Measurements from ENCODE around the gene VPS50.

The VPS50 gene

GRCh38 chr7:93226310-93226709, 5.9 kb upstream of the VPS50 start, which contains the start of gene HEPACAM2:
Gene HEPACAM2 (minus strand): TSS chr7:93226469.
- TF ChIP-seq YY1 (IDR thresholded peaks at IDR 0.05; ENCODE audit: low read depth) (no peak), ZBTB7A (IDR thresholded peaks at IDR 0.05; ENCODE audit: low read depth) (no peak), TAF1 (IDR thresholded peaks at IDR 0.05; ENCODE audit: low read depth) (no peak), RAD21 (IDR thresholded peaks at IDR 0.05; ENCODE audit: low read depth) (no peak), TEAD4 (IDR thresholded peaks at IDR 0.05) (no peak), EP300 (IDR thresholded peaks at IDR 0.05; ENCODE audit: borderline replicate concordance) (no peak), CEBPB (IDR thresholded peaks at IDR 0.05) (no peak), FOXM1 (IDR thresholded peaks at IDR 0.05; ENCODE audit: borderline replicate concordance, low read depth) (no peak), CREB1 (IDR thresholded peaks at IDR 0.05; ENCODE audit: low read depth) (no peak), NFIC (IDR thresholded peaks at IDR 0.05) (no peak), TCF12 (IDR thresholded peaks at IDR 0.05; ENCODE audit: low read depth) (no peak), EGR1 (IDR thresholded peaks at IDR 0.05) (no peak)
- TF ChIP-seq, protein P1, sequence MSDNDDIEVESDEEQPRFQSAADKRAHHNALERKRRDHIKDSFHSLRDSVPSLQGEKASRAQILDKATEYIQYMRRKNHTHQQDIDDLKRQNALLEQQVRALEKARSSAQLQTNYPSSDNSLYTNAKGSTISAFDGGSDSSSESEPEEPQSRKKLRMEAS (IDR thresholded peaks at IDR 0.05) = no peak
- TF ChIP-seq, protein P2, sequence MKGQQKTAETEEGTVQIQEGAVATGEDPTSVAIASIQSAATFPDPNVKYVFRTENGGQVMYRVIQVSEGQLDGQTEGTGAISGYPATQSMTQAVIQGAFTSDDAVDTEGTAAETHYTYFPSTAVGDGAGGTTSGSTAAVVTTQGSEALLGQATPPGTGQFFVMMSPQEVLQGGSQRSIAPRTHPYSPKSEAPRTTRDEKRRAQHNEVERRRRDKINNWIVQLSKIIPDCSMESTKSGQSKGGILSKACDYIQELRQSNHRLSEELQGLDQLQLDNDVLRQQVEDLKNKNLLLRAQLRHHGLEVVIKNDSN (IDR thresholded peaks at IDR 0.05) = no peak
- TF ChIP-seq, protein P3, sequence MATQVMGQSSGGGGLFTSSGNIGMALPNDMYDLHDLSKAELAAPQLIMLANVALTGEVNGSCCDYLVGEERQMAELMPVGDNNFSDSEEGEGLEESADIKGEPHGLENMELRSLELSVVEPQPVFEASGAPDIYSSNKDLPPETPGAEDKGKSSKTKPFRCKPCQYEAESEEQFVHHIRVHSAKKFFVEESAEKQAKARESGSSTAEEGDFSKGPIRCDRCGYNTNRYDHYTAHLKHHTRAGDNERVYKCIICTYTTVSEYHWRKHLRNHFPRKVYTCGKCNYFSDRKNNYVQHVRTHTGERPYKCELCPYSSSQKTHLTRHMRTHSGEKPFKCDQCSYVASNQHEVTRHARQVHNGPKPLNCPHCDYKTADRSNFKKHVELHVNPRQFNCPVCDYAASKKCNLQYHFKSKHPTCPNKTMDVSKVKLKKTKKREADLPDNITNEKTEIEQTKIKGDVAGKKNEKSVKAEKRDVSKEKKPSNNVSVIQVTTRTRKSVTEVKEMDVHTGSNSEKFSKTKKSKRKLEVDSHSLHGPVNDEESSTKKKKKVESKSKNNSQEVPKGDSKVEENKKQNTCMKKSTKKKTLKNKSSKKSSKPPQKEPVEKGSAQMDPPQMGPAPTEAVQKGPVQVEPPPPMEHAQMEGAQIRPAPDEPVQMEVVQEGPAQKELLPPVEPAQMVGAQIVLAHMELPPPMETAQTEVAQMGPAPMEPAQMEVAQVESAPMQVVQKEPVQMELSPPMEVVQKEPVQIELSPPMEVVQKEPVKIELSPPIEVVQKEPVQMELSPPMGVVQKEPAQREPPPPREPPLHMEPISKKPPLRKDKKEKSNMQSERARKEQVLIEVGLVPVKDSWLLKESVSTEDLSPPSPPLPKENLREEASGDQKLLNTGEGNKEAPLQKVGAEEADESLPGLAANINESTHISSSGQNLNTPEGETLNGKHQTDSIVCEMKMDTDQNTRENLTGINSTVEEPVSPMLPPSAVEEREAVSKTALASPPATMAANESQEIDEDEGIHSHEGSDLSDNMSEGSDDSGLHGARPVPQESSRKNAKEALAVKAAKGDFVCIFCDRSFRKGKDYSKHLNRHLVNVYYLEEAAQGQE (IDR thresholded peaks at IDR 0.05; ENCODE audit: low read depth) = no peak

DNA sequence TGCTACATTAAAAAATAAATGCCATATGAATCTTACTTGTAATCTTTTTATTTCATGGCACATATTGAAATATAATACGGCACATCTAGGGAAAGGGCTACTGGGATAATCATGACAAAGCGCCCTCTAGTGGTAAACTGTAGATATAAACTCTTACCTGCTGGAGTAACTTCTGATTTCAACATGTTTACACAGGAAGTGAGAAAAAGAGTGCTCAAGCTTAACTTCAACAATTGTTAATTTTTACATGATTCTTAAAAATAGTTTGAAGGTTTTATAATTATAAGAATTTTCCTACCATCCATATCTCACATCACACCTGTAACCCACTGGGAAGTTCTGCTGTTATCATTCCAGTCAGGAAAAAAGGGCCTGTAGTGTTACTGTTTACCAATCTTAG, 3.9 kb upstream of the VPS50 start:
- TF ChIP-seq RAD21 (IDR thresholded peaks at IDR 0.05; ENCODE audit: low read depth) (peak; percentile 46; the same call in 1 of the 2 replicates), EP300 (IDR thresholded peaks at IDR 0.05; ENCODE audit: borderline replicate concordance) (no peak), TAF1 (IDR thresholded peaks at IDR 0.05; ENCODE audit: low read depth) (no peak), TEAD4 (IDR thresholded peaks at IDR 0.05) (no peak)

DNA sequence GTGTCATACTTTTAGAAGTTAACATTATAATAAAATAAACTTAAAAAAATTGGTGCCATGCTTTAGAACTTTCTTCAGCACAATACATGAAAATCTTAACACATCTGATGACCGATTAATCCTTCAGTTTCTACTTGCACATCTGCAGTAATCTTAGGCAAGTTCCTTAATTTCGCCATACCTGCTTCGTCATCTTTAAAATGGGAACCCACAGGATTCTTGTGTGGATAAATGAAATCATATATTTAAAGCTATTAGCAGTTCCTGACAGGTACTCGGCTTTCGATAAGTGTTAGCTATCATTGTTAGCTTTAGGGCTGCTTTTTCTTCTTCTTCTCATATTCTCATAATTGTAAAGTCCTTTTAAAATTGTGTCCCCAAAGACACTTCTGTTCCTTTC, 907 bp upstream of the VPS50 start:
- TF ChIP-seq TEAD4 (IDR thresholded peaks at IDR 0.05) (no peak), RAD21 (IDR thresholded peaks at IDR 0.05; ENCODE audit: low read depth) (no peak), TAF1 (IDR thresholded peaks at IDR 0.05; ENCODE audit: low read depth) (no peak), TCF12 (IDR thresholded peaks at IDR 0.05; ENCODE audit: low read depth) (no peak), ZBTB7A (IDR thresholded peaks at IDR 0.05; ENCODE audit: low read depth) (no peak)
- TF ChIP-seq, protein P1 (IDR thresholded peaks at IDR 0.05) = no peak

GRCh38 chr7:93232673-93233018, 480 bp downstream of the VPS50 start:
- no peak for TF ChIP-seq EP300 (IDR thresholded peaks at IDR 0.05; ENCODE audit: borderline replicate concordance)
- no peak for TF ChIP-seq FOXM1 (IDR thresholded peaks at IDR 0.05; ENCODE audit: borderline replicate concordance, low read depth)
- no peak for TF ChIP-seq TAF1 (IDR thresholded peaks at IDR 0.05; ENCODE audit: low read depth)
- no peak for TF ChIP-seq TEAD4 (IDR thresholded peaks at IDR 0.05)
- TF ChIP-seq TCF12 (IDR thresholded peaks at IDR 0.05; ENCODE audit: low read depth) = no peak
- TF ChIP-seq CEBPB (IDR thresholded peaks at IDR 0.05) = no peak
- TF ChIP-seq EGR1 (IDR thresholded peaks at IDR 0.05) = no peak
- TF ChIP-seq, protein P1 (IDR thresholded peaks at IDR 0.05) = no peak
- no peak for TF ChIP-seq NFIC (IDR thresholded peaks at IDR 0.05)
- no peak for TF ChIP-seq CREB1 (IDR thresholded peaks at IDR 0.05; ENCODE audit: low read depth)
- TF ChIP-seq, protein P2 (IDR thresholded peaks at IDR 0.05) = no peak
- TF ChIP-seq YY1 (IDR thresholded peaks at IDR 0.05; ENCODE audit: low read depth) = no peak
- TF ChIP-seq RAD21 (IDR thresholded peaks at IDR 0.05; ENCODE audit: low read depth) = no peak
- TF ChIP-seq, protein P3 (IDR thresholded peaks at IDR 0.05; ENCODE audit: low read depth) = no peak
- TF ChIP-seq ZBTB7A (IDR thresholded peaks at IDR 0.05; ENCODE audit: low read depth) = no peak

- TF ChIP-seq, protein P3 (IDR thresholded peaks at IDR 0.05; ENCODE audit: low read depth) = no peak
- TF ChIP-seq YY1 (IDR thresholded peaks at IDR 0.05; ENCODE audit: low read depth) (no peak), TCF12 (IDR thresholded peaks at IDR 0.05; ENCODE audit: low read depth) (no peak), TAF1 (IDR thresholded peaks at IDR 0.05; ENCODE audit: low read depth) (no peak), NFIC (IDR thresholded peaks at IDR 0.05) (no peak)
- TF ChIP-seq, protein P1 (IDR thresholded peaks at IDR 0.05) = no peak
These were observed 3.4 kb downstream of the VPS50 start for GRCh38 chr7:93235541-93235940.
